ENCODE data around the gene DCLK1. TPM values are rescaled to one million over a fixed set of nuclear protein-coding genes. Genes with fewer than 3 reads are reported as not detected.

The DCLK1 gene
- total and polyA plus RNA-seq, 2 experiments from 2014 or later = 0.48 to 0.65 TPM

GRCh38 chr13:36038785-36039555 lies 92.2 kb downstream of the DCLK1 start:
- Histone ChIP-seq H3K9me2 (ENCODE audit: insufficient read depth) (no peaks in the 10 kb centered on the region), H3K36me3 (ENCODE audit: low read depth) (no peaks in the 10 kb centered on the region), H3K27me3 (replicated peaks; ENCODE audit: insufficient read depth) (no peaks in the 10 kb centered on the region), H3K9me3 (ENCODE audit: low read depth) (no peaks in the 10 kb centered on the region), H3K4me3 (no peak overlapping the region), H3K27ac (no peak overlapping the region), H3K79me2 (ENCODE audit: insufficient read depth) (no peaks in the 10 kb centered on the region), H4K20me1 (ENCODE audit: insufficient read depth) (no peaks in the 10 kb centered on the region), H3K4me1 (ENCODE audit: insufficient read depth) (peaks cover 12% of the 10 kb centered on the region), H3F3A (ENCODE audit: insufficient read depth) (no peaks in the 10 kb centered on the region), H3K4me2 (ENCODE audit: unreplicated experiment) (no peak overlapping the region), H3K9ac (no peak overlapping the region), H2AFZ (no peak overlapping the region)
- in situ Hi-C loops (cut with MboI) = no loop called here
- 13 to 16% methylated on average over 4 of the region's 4 CpGs for WGBS, 2 experiments (ENCODE audit: low coverage in 1 of 2, low lambda C conversion rate in 2 of 2, missing lambda C conversion rate in 2 of 2)
- DNase-seq = peak; percentile 75
- TF ChIP-seq EZH2phosphoT487 (IDR thresholded peaks at IDR 0.05; ENCODE audit: insufficient read depth, low read depth) (no peak), EZH2 (IDR thresholded peaks at IDR 0.05; ENCODE audit: insufficient read depth, poor library complexity, severe bottlenecking) (no peak)

GRCh38 chr13:36033035-36033434 lies 98.1 kb downstream of the DCLK1 start:
- Histone ChIP-seq H2AFZ (no peak overlapping the region), H3K79me2 (ENCODE audit: insufficient read depth) (no peaks in the 10 kb centered on the region), H3K9me2 (ENCODE audit: insufficient read depth) (no peaks in the 10 kb centered on the region), H3K4me2 (ENCODE audit: unreplicated experiment) (no peak overlapping the region), H3K27ac (no peak overlapping the region), H3K4me1 (ENCODE audit: insufficient read depth) (0 out of 2 replicates have a peak, but pooled peaks cover 4% of the 10 kb centered on the region), H3K36me3 (ENCODE audit: low read depth) (no peaks in the 10 kb centered on the region), H3F3A (ENCODE audit: insufficient read depth) (peaks cover 4% of the 10 kb centered on the region; the same call in 1 of the 2 replicates), H3K9ac (no peak overlapping the region), H4K20me1 (ENCODE audit: insufficient read depth) (no peaks in the 10 kb centered on the region), H3K27me3 (replicated peaks; ENCODE audit: insufficient read depth) (no peaks in the 10 kb centered on the region), H3K9me3 (ENCODE audit: low read depth) (no peaks in the 10 kb centered on the region), H3K4me3 (no peak overlapping the region)
- DNase-seq = no peak
- WGBS, 2 experiments (ENCODE audit: low coverage in 1 of 2, low lambda C conversion rate in 2 of 2, missing lambda C conversion rate in 2 of 2) = 94 to 97% methylated on average over 4 of the region's 4 CpGs
- no peak for TF ChIP-seq EZH2phosphoT487 (IDR thresholded peaks at IDR 0.05; ENCODE audit: insufficient read depth, low read depth)
- no peak for TF ChIP-seq EZH2 (IDR thresholded peaks at IDR 0.05; ENCODE audit: insufficient read depth, poor library complexity, severe bottlenecking)
- in situ Hi-C loops (cut with MboI) = no loop called here

- Histone ChIP-seq H3K9me3 (ENCODE audit: low read depth) (no peaks in the 10 kb centered on the region), H3K4me1 (ENCODE audit: insufficient read depth) (0 out of 2 replicates have a peak, but pooled peaks cover 4% of the 10 kb centered on the region), H4K20me1 (ENCODE audit: insufficient read depth) (no peaks in the 10 kb centered on the region), H3K4me3 (no peak overlapping the region), H3K79me2 (ENCODE audit: insufficient read depth) (no peaks in the 10 kb centered on the region), H3K27me3 (replicated peaks; ENCODE audit: insufficient read depth) (no peaks in the 10 kb centered on the region), H3K4me2 (ENCODE audit: unreplicated experiment) (no peak overlapping the region), H3K9ac (no peak overlapping the region), H3F3A (ENCODE audit: insufficient read depth) (peaks cover 4% of the 10 kb centered on the region; the same call in 1 of the 2 replicates), H3K27ac (no peak overlapping the region), H3K36me3 (ENCODE audit: low read depth) (no peaks in the 10 kb centered on the region), H2AFZ (no peak overlapping the region), H3K9me2 (ENCODE audit: insufficient read depth) (no peaks in the 10 kb centered on the region)
- WGBS, 2 experiments (ENCODE audit: low coverage in 1 of 2, low lambda C conversion rate in 2 of 2, missing lambda C conversion rate in 2 of 2) = 78 to 82% methylated on average over 8 of the region's 8 CpGs
- in situ Hi-C loops (cut with MboI) = no loop called here
- TF ChIP-seq EZH2 (IDR thresholded peaks at IDR 0.05; ENCODE audit: insufficient read depth, poor library complexity, severe bottlenecking) (no peak), EZH2phosphoT487 (IDR thresholded peaks at IDR 0.05; ENCODE audit: insufficient read depth, low read depth) (no peak)
- DNase-seq = no peak
These were observed 99.7 kb downstream of the DCLK1 start for GRCh38 chr13:36031490-36031889.

- no peak for TF ChIP-seq EZH2 (IDR thresholded peaks at IDR 0.05; ENCODE audit: insufficient read depth, poor library complexity, severe bottlenecking)
- TF ChIP-seq EZH2phosphoT487 (IDR thresholded peaks at IDR 0.05; ENCODE audit: insufficient read depth, low read depth) = no peak
- Histone ChIP-seq H3F3A (ENCODE audit: insufficient read depth) (peaks cover 4% of the 10 kb centered on the region; the same call in 1 of the 2 replicates), H3K79me2 (ENCODE audit: insufficient read depth) (no peaks in the 10 kb centered on the region), H3K4me2 (ENCODE audit: unreplicated experiment) (peak overlapping the region; percentile 16), H3K4me3 (no peak overlapping the region), H4K20me1 (ENCODE audit: insufficient read depth) (no peaks in the 10 kb centered on the region), H3K9me2 (ENCODE audit: insufficient read depth) (no peaks in the 10 kb centered on the region), H3K36me3 (ENCODE audit: low read depth) (no peaks in the 10 kb centered on the region), H3K9me3 (ENCODE audit: low read depth) (no peaks in the 10 kb centered on the region), H3K27ac (peak overlapping the region; percentile 45; the same call in 1 of the 2 replicates), H2AFZ (no peak overlapping the region), H3K4me1 (ENCODE audit: insufficient read depth) (0 out of 2 replicates have a peak, but pooled peaks cover 4% of the 10 kb centered on the region), H3K27me3 (replicated peaks; ENCODE audit: insufficient read depth) (no peaks in the 10 kb centered on the region), H3K9ac (no peak overlapping the region)
- in situ Hi-C loops (cut with MboI) = no loop called here
- WGBS, 2 experiments (ENCODE audit: low coverage in 1 of 2, low lambda C conversion rate in 2 of 2, missing lambda C conversion rate in 2 of 2) = 20% methylated on average over 8 of the region's 8 CpGs
- DNase-seq = peak; percentile 96
These were observed 100.4 kb downstream of the DCLK1 start for GRCh38 chr13:36030670-36031331.
